A549 (cell line): ENCODE measurements around the gene VDR.

Experiments used
- BHLHE40 ChIP-seq: IDR thresholded peaks from 2 replicates; pipeline ENCODE4 v1.6.1; 2012; ENCODE audit warnings: low read depth, low read length, inconsistent platforms
- CBX8 ChIP-seq: fragments of 200-600 bp; sonication (generic); IDR thresholded peaks from 2 replicates; pipeline ENCODE4 v1.6.1; 2016
- EP300 ChIP-seq, 2 experiments: fragments of >200 bp; sonication (Bioruptor Twin); formaldehyde crosslinking; IDR thresholded peaks; 2 replicates in 1 of 2; 3 replicates in 1 of 2; pipeline ENCODE4 v1.6.1; 2016 to 2017
- JUN ChIP-seq, 2 experiments: fragments of >200 bp; sonication (Bioruptor Twin); formaldehyde crosslinking; IDR thresholded peaks; 2 replicates in 1 of 2; 3 replicates in 1 of 2; pipeline ENCODE4 v1.6.1; 2016 to 2017
- KDM1A ChIP-seq: fragments of 200-600 bp; sonication (generic); IDR thresholded peaks from 2 replicates; pipeline ENCODE4 v1.6.1; 2016; ENCODE audit warnings: low read depth, mild to moderate bottlenecking
- MYC ChIP-seq: IDR thresholded peaks from 2 replicates; pipeline ENCODE4 v1.6.1; 2012; ENCODE audit warnings: mild to moderate bottlenecking, inconsistent platforms, low read length, improper control_type of control experiment, borderline replicate concordance
- NFE2L2 ChIP-seq: fragments of 150-350 bp; conservative IDR thresholded peaks from 2 replicates; pipeline ENCODE4 v1.6.1; 2014; ENCODE audit warnings: low read length
- POLR2A ChIP-seq: IDR thresholded peaks from 2 replicates; pipeline ENCODE4 v1.6.1; 2012; ENCODE audit warnings: mild to moderate bottlenecking, low read length
- POLR2AphosphoS2 ChIP-seq: conservative IDR thresholded peaks from 2 replicates; pipeline ENCODE4 v1.6.1; 2012; ENCODE audit warnings: low read length, improper control_type of control experiment, inconsistent platforms
- RCOR1 ChIP-seq: fragments of 150-350 bp; IDR thresholded peaks from 2 replicates; pipeline ENCODE4 v1.6.1; 2014; ENCODE audit warnings: antibody characterized with exemption, low read length, low read depth
- REST ChIP-seq: fragments of 200-600 bp; sonication (generic); IDR thresholded peaks from 2 replicates; pipeline ENCODE4 v1.6.1; 2016; ENCODE audit warnings: antibody characterized with exemption, mild to moderate bottlenecking, moderate library complexity
- SMC3 ChIP-seq: fragments of >200 bp; sonication (Bioruptor Twin); formaldehyde crosslinking; IDR thresholded peaks from 3 replicates; pipeline ENCODE4 v1.6.1; 2018; ENCODE audit warnings: inconsistent platforms
- TF ChIP-seq, protein P1 (sequence below): fragments of >200 bp; sonication (Bioruptor Twin); formaldehyde crosslinking; IDR thresholded peaks from 3 replicates; pipeline ENCODE4 v1.5.1; 2016

DNA sequence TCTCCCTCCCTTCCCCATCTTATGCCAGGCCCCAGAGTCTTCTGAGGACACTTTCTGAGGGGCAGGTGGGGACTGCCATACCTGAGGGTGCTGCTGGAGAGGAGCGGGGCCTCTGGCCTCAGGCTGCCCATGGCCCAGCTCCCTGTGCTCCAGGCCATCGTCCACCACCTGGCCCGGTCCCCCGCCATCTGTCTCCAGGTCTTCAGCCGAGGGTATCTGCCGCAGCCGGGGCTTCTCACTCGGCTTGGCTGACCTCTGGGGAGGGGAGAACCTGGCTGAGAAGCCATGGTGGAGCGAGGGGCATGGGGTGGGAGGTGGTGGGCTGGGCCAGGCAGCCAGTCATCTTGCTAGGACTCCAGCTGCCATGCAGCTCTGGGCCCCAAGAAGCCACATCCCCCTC lies 110.1 kb downstream of the VDR start:
- TF ChIP-seq JUN (IDR thresholded peaks at IDR 0.05) (no peak), EP300 (IDR thresholded peaks at IDR 0.05) (no peak), BHLHE40 (no peak), RCOR1 (no peak), CBX8 (no peak), KDM1A (no peak), MYC (no peak), NFE2L2 (no peak), REST (no peak), POLR2A (no peak), POLR2AphosphoS2 (no peak), SMC3 (no peak)
- TF ChIP-seq, protein P1, sequence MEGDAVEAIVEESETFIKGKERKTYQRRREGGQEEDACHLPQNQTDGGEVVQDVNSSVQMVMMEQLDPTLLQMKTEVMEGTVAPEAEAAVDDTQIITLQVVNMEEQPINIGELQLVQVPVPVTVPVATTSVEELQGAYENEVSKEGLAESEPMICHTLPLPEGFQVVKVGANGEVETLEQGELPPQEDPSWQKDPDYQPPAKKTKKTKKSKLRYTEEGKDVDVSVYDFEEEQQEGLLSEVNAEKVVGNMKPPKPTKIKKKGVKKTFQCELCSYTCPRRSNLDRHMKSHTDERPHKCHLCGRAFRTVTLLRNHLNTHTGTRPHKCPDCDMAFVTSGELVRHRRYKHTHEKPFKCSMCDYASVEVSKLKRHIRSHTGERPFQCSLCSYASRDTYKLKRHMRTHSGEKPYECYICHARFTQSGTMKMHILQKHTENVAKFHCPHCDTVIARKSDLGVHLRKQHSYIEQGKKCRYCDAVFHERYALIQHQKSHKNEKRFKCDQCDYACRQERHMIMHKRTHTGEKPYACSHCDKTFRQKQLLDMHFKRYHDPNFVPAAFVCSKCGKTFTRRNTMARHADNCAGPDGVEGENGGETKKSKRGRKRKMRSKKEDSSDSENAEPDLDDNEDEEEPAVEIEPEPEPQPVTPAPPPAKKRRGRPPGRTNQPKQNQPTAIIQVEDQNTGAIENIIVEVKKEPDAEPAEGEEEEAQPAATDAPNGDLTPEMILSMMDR: no peak
